SH-SY5Y (cell line): ENCODE results near the gene BAG2.

Source experiments
- GATA2 ChIP-seq: IDR thresholded peaks from 2 replicates; pipeline ENCODE4 v1.6.1; 2011; ENCODE audit warnings: mild to moderate bottlenecking, low read depth, low read length
- GATA3 ChIP-seq: IDR thresholded peaks from 2 replicates; pipeline ENCODE4 v1.6.1; 2011; ENCODE audit warnings: low read depth, mild to moderate bottlenecking, low read length, moderate library complexity

GRCh38 chr6:57130661-57131177 is 41.4 kb upstream of the BAG2 start:
- TF ChIP-seq GATA2 (no peak), GATA3 (no peak)
